Lower leg skin (tissue), 3 donors: ENCODE data around the gene APOL4.

Experiments used
- CTCF ChIP-seq, 3 donors: fragments of 450-650 bp; IDR thresholded peaks; one replicate each; pipeline ENCODE4 v1.5.1; 2016; ENCODE audit warnings: antibody characterized with exemption in 3 of 3, mild to moderate bottlenecking in 3 of 3, moderate library complexity in 2 of 3
- POLR2A ChIP-seq, 2 donors: fragments of 450-650 bp; IDR thresholded peaks; one replicate each; pipeline ENCODE4 v1.6.1; 2016 to 2017; ENCODE audit warnings: antibody characterized with exemption in 2 of 2, mild to moderate bottlenecking in 1 of 2, moderate library complexity in 1 of 2

- TF ChIP-seq CTCF (IDR thresholded peaks at IDR 0.05), result no peak
- no peak for TF ChIP-seq POLR2A (IDR thresholded peaks at IDR 0.05)
These were observed 7.3 kb upstream of the APOL4 start for GRCh38 chr22:36208914-36209313.
